ENCODE data around the gene NTSR1.

The NTSR1 gene

GRCh38 chr20:62665153-62665754 lies 43.4 kb upstream of the NTSR1 start:
- DNase-seq (ENCODE audit: insufficient read length, low spot score) (no peak), FAIRE-seq (no peak)
- no peak for TF ChIP-seq POU2F2 (IDR thresholded peaks at IDR 0.05; ENCODE audit: low read depth, low read length)
- TF ChIP-seq TAF1 (IDR thresholded peaks at IDR 0.05; ENCODE audit: low read depth, low read length) = no peak
- no peak for TF ChIP-seq PAX5 (IDR thresholded peaks at IDR 0.05; ENCODE audit: insufficient read depth, low read length, severe bottlenecking)
- TF ChIP-seq POLR2AphosphoS5 (IDR thresholded peaks at IDR 0.05; ENCODE audit: low read depth, low read length) = no peak
- TF ChIP-seq POLR2A (IDR thresholded peaks at IDR 0.05; ENCODE audit: low read depth, low read length) = no peak

DNA sequence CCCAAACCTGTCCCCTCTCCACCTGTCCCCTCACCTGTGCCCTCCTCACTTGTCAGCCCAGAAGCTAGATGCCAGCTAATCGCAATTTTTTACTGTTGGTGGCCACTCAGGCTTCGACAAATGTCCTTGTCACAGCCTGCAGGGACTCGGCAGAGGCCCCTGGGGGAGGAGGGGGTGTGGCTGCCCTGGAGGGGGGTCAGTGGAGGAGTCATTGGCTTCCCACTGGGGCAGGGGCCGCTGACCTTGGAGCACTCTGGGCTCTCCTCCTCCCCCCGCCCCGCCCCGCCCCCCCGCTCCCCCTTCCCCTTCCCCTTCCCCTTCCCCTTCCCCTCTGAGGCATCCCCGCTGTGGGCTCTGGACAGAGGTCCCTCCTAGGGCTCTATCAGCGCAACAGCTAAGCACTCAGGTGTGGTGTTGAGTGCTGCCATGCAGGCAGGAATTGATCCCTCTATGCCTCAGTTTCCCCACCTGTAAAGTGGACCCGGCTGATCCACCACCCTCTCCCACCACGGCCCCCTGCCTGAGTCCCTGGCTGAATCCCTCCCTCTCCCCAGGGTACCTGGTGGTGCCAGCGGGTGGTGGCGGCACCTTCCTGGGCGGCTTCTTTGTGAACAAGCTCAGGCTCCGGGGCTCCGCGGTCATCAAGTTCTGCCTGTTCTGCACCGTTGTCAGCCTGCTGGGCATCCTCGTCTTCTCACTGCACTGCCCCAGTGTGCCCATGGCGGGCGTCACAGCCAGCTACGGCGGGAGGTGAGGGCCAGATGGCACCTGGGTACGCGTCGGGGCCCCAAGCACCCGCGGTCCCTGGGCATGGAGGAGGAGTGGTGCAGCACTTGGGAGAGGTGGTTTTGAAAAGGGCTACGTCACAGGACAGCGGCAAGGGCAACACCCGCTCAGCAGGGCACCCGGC lies 42.6 kb upstream of the NTSR1 start:
- FAIRE-seq = no peak
- no peak for DNase-seq (ENCODE audit: insufficient read length, low spot score)
- TF ChIP-seq POLR2A (IDR thresholded peaks at IDR 0.05; ENCODE audit: low read depth, low read length) = no peak
- no peak for TF ChIP-seq POLR2AphosphoS5 (IDR thresholded peaks at IDR 0.05; ENCODE audit: low read depth, low read length)
- TF ChIP-seq TAF1 (IDR thresholded peaks at IDR 0.05; ENCODE audit: low read depth, low read length) = no peak
- no peak for TF ChIP-seq PAX5 (IDR thresholded peaks at IDR 0.05; ENCODE audit: insufficient read depth, low read length, severe bottlenecking)
- no peak for TF ChIP-seq SPI1 (IDR thresholded peaks at IDR 0.05; ENCODE audit: low read depth, low read length)
- TF ChIP-seq POU2F2 (IDR thresholded peaks at IDR 0.05; ENCODE audit: low read depth, low read length) = no peak

- TF ChIP-seq PAX5 (IDR thresholded peaks at IDR 0.05; ENCODE audit: insufficient read depth, low read length, severe bottlenecking) (no peak), POLR2AphosphoS5 (IDR thresholded peaks at IDR 0.05; ENCODE audit: low read depth, low read length) (no peak), TAF1 (IDR thresholded peaks at IDR 0.05; ENCODE audit: low read depth, low read length) (no peak), POU2F2 (IDR thresholded peaks at IDR 0.05; ENCODE audit: low read depth, low read length) (no peak), SPI1 (IDR thresholded peaks at IDR 0.05; ENCODE audit: low read depth, low read length) (no peak), POLR2A (IDR thresholded peaks at IDR 0.05; ENCODE audit: low read depth, low read length) (no peak)
- FAIRE-seq = no peak
- no peak for DNase-seq (ENCODE audit: insufficient read length, low spot score)
Measured at GRCh38 chr20:62666736-62667529, 41.7 kb upstream of the NTSR1 start.

GRCh38 chr20:62667530-62668440 lies 40.9 kb upstream of the NTSR1 start:
- no peak for FAIRE-seq
- no peak for DNase-seq (ENCODE audit: insufficient read length, low spot score)
- no peak for TF ChIP-seq TAF1 (IDR thresholded peaks at IDR 0.05; ENCODE audit: low read depth, low read length)
- no peak for TF ChIP-seq PAX5 (IDR thresholded peaks at IDR 0.05; ENCODE audit: insufficient read depth, low read length, severe bottlenecking)
- TF ChIP-seq POU2F2 (IDR thresholded peaks at IDR 0.05; ENCODE audit: low read depth, low read length) = no peak
- no peak for TF ChIP-seq SPI1 (IDR thresholded peaks at IDR 0.05; ENCODE audit: low read depth, low read length)
- no peak for TF ChIP-seq POLR2AphosphoS5 (IDR thresholded peaks at IDR 0.05; ENCODE audit: low read depth, low read length)
- no peak for TF ChIP-seq POLR2A (IDR thresholded peaks at IDR 0.05; ENCODE audit: low read depth, low read length)

DNA sequence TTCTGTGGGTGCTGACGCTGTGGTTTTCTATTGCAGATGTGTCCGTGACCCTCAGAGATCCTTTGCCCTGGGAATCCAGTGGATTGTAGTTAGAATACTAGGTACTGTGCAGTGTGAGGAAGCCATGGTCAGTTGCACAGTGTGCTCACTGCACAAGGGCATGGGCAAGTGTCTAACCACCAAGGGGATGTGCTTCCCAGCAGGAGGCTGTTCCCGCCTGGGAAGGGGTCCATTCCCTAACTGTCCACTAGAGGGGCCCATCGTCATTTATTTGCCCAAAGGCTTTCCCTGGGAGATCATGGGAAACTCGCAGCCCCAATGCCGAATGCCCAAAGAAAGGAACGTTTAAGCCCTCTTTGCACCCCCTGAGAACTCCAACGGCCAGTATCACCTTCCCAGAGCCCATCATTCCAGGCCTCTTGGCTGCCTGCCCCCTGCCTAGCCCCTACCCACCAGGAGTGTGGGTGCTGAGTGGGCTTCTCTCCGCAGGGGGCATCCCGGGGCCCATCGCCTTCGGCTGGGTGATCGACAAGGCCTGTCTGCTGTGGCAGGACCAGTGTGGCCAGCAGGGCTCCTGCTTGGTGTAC lies 40.1 kb upstream of the NTSR1 start:
- FAIRE-seq (no peak), DNase-seq (ENCODE audit: insufficient read length, low spot score) (peak; percentile 56)
- TF ChIP-seq POLR2A (IDR thresholded peaks at IDR 0.05; ENCODE audit: low read depth, low read length) = no peak
- no peak for TF ChIP-seq POLR2AphosphoS5 (IDR thresholded peaks at IDR 0.05; ENCODE audit: low read depth, low read length)
- no peak for TF ChIP-seq TAF1 (IDR thresholded peaks at IDR 0.05; ENCODE audit: low read depth, low read length)
- no peak for TF ChIP-seq POU2F2 (IDR thresholded peaks at IDR 0.05; ENCODE audit: low read depth, low read length)
- TF ChIP-seq PAX5 (IDR thresholded peaks at IDR 0.05; ENCODE audit: insufficient read depth, low read length, severe bottlenecking) = no peak
- no peak for TF ChIP-seq SPI1 (IDR thresholded peaks at IDR 0.05; ENCODE audit: low read depth, low read length)

DNA sequence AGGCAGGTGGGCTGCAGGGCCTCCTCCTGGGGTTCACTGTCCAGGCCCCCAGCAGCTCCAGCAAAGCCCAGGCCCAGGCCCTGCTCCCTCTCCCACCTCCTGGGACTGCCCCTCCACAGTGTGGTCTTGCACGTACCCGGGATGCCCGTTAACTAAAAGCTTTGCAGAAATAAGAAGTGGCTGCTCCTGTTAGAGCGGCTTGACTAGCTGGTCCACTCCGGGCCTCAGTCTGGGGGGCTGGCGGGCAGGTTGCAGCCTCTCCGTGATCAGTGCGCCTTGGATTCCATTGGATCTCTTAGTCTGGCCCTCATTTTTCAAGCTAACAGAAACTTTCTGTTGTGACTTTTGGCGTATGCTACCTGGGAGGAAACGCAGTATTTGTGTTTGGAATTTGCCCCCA lies 39.4 kb upstream of the NTSR1 start:
- TF ChIP-seq POLR2AphosphoS5 (IDR thresholded peaks at IDR 0.05; ENCODE audit: low read depth, low read length) (no peak), TAF1 (IDR thresholded peaks at IDR 0.05; ENCODE audit: low read depth, low read length) (no peak), POU2F2 (IDR thresholded peaks at IDR 0.05; ENCODE audit: low read depth, low read length) (no peak), PAX5 (IDR thresholded peaks at IDR 0.05; ENCODE audit: insufficient read depth, low read length, severe bottlenecking) (no peak), SPI1 (IDR thresholded peaks at IDR 0.05; ENCODE audit: low read depth, low read length) (no peak), POLR2A (IDR thresholded peaks at IDR 0.05; ENCODE audit: low read depth, low read length) (no peak)
- no peak for DNase-seq (ENCODE audit: insufficient read length, low spot score)
- no peak for FAIRE-seq

GRCh38 chr20:62670156-62670555 lies 38.5 kb upstream of the NTSR1 start:
- DNase-seq (ENCODE audit: insufficient read length, low spot score) (no peak), FAIRE-seq (no peak)
- no peak for TF ChIP-seq POLR2AphosphoS5 (IDR thresholded peaks at IDR 0.05; ENCODE audit: low read depth, low read length)
- no peak for TF ChIP-seq POU2F2 (IDR thresholded peaks at IDR 0.05; ENCODE audit: low read depth, low read length)
- no peak for TF ChIP-seq TAF1 (IDR thresholded peaks at IDR 0.05; ENCODE audit: low read depth, low read length)
- no peak for TF ChIP-seq PAX5 (IDR thresholded peaks at IDR 0.05; ENCODE audit: insufficient read depth, low read length, severe bottlenecking)
- no peak for TF ChIP-seq POLR2A (IDR thresholded peaks at IDR 0.05; ENCODE audit: low read depth, low read length)
- no peak for TF ChIP-seq SPI1 (IDR thresholded peaks at IDR 0.05; ENCODE audit: low read depth, low read length)

DNA sequence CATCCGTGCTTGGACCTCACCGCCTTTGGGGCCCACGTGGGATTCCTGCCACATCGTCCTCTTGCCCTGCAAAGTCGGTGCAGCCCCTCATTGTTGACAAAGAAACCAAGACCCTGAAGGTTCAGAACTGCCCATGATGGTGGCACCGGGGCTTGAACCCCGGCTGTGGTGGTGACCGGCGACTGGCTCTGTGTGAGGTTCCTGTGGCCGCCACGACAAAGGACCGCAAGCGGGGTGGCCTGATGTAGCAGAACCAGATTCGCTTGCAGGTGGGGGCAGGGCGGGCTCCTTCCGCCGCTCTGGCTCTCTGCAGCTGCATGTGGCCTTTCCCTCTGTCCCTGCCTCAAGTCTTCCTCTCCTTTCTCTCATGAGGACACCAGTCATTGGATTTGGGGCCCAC lies 37.6 kb upstream of the NTSR1 start:
- DNase-seq (ENCODE audit: insufficient read length, low spot score) (no peak), FAIRE-seq (no peak)
- TF ChIP-seq POLR2A (IDR thresholded peaks at IDR 0.05; ENCODE audit: low read depth, low read length) (peak; percentile 12; the same call in 1 of the 2 replicates), POLR2AphosphoS5 (IDR thresholded peaks at IDR 0.05; ENCODE audit: low read depth, low read length) (no peak)

All from GM12891 (cell line).